GM12891 (cell line): Measurements from ENCODE around the gene FBRSL1.

ENCODE experiments used
- POLR2A ChIP-seq: IDR thresholded peaks from 2 replicates; pipeline ENCODE4 v1.6.1; 2011; ENCODE audit warnings: low read depth, low read length, control low read depth
- POU2F2 ChIP-seq: IDR thresholded peaks from 2 replicates; pipeline ENCODE4 v1.6.1; 2011; ENCODE audit warnings: low read depth, mild to moderate bottlenecking, control low read depth, low read length, moderate library complexity

DNA sequence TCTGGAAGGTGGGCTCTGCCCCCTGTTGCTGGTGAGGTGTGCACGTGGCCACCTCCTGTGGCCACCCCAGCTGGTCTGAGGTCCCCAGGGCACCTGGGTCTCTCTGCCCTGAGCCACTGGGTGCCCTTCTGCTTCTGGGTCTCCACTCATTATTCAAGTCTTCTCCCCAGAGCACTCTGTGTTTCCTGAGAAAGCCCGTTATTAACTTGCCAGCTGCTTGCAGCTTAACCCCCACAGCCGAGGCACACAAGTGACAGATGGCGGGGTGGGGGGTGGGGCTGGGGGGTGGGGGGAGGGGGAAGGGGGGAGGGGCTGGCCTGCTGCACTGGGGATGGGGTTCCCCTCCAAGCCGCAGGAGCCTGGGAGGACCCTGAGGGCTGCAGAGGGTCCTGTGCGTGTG is 40.5 kb downstream of the FBRSL1 start:
- TF ChIP-seq POU2F2: no peak
- TF ChIP-seq POLR2A: no peak
